ENCODE results near the gene SPDYE6.
"Not testable (repeated sequence)": the region's sequence is repeated elsewhere in the genome, so short reads cannot be mapped to it uniquely, and the experiment has no call there.

Gene SPDYE6

DNA sequence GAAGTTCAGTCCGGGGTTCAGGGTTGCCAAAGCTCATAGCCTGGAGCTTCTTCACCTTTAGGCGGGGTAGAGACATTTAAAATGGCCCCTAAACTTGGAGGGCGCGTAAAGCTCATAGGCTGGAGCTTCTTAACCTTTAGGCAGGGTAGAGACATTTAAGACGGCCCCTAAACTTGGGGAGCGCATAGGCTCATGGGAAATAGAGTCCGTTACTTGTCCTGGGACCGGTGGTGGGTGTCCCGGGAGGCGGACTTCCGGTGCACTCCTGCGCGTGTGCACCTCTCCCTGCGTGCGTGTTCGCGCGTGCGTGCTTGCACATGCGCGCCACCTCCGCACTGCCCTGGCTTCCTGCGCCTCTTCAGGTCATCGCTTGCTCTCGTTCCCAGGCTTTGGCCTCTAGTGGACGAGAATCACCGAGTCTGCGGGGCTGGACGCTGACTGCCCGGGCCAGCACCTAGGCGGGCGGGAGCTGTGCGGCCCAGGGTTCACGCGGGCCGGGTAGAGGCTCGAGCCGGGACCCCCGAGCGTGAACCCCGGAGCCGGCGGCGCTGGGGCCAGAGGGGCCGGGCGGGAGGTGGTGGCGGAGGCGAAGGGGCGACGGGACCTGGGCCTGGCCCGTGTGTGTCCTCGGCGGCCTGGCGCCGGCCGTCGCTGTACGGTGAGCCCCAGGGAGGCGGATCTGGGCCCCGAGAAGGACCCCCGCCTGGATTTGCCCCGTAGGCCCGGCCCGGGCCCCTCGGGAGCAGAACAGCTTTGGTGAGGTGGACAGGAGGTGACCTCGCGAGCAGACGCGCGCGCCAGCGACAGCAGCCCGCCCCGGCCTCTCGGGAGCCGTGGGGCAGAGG lies 7.5 kb upstream of the SPDYE6 start:
- DNase-seq: peak; percentile 96 to 97

DNA sequence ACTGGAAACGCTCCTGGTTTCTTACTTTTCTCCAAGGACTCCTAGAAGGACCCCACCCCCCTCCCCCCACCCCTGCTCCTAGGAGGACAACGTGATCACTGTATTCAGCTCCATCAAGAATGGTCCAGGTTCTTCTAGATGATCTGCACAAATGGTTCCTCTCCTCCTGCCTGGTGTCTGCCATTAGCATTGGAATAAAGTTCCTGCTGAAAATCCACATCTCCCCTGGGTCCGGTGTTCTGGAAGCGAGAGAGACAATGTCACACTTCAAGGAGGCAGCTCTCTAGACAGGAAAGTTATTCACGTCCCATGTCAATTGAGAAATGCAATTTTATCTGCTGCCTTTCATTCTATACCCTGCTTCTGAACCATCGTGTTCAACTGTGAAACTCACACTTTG lies 9.3 kb downstream of the SPDYE6 start:
- DNase-seq: not testable (repeated sequence)

- not testable (repeated sequence) for DNase-seq
These were observed 15.5 kb downstream of the SPDYE6 start for GRCh38 chr7:102340599-102341368.

- DNase-seq: not testable (repeated sequence)
These were observed 18.8 kb downstream of the SPDYE6 start for GRCh38 chr7:102337420-102337819.

DNA sequence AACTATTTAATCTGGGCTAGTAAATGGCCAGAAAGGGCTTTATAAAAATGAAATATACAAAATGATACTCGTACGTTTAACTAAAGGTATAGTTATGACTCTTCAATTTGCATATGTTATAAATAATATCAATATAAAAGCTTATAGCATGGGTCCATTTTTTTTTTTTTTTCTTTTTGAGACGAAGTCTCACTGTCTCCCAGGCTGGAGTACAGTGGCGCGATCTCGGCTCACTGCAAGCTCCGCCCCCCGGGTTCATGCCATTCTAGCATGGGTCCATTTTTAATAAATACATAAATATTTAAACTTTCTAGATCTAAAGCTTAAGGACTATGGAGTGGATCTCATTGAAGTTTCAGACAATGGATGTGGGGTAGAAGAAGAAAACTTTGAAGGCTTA lies 19.2 kb downstream of the SPDYE6 start:
- not testable (repeated sequence) for DNase-seq

GRCh38 chr7:102335574-102335973 lies 20.7 kb downstream of the SPDYE6 start:
- not testable (repeated sequence) for DNase-seq

- DNase-seq: not testable (repeated sequence)
These were observed 25.4 kb downstream of the SPDYE6 start for GRCh38 chr7:102330666-102331460.

- not testable (repeated sequence) for DNase-seq
These were observed 26.9 kb downstream of the SPDYE6 start for GRCh38 chr7:102329366-102329765.

DNA sequence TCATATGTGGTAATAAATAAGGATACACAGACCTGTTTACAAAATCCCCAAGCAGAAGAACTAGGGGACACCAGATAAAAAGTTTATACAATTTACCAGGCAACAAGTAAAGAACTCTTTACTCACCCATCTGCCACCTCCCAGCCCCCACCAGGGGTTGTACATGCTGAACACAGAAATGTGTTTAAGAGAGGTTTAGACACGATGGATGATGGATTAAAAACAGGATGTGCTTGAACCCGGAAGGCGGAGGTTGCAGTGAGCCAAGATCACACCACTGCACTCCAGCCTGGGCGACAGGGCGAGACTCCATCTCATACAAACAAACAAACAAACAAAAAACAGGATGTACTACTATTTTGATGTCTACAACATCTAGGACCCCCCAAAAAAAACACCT lies 27.4 kb downstream of the SPDYE6 start:
- DNase-seq: not testable (repeated sequence)

- not testable (repeated sequence) for DNase-seq
These were observed 29.1 kb downstream of the SPDYE6 start for GRCh38 chr7:102327183-102327582.

- no peak for DNase-seq
These were observed 29.9 kb downstream of the SPDYE6 start for GRCh38 chr7:102326157-102326889.

- not testable (repeated sequence) for DNase-seq
These were observed 31.1 kb downstream of the SPDYE6 start for GRCh38 chr7:102325106-102325505.

DNA sequence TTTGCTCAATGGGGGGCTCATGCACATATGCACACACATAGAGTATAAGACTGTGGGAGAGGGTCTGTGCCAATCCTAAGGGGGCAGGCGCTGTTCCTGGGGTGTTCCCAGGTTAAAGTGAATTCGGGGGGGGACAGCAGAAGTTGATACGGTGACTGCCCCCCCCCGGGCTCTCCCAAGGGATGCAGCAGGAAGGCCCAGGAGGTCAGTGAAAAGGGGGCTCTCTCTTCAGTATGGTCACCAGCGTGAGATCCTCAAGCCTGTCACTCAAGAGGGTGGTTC lies 32.4 kb downstream of the SPDYE6 start:
- DNase-seq: no peak

GRCh38 chr7:102322202-102322715 lies 34.0 kb downstream of the SPDYE6 start:
- no peak for DNase-seq

DNA sequence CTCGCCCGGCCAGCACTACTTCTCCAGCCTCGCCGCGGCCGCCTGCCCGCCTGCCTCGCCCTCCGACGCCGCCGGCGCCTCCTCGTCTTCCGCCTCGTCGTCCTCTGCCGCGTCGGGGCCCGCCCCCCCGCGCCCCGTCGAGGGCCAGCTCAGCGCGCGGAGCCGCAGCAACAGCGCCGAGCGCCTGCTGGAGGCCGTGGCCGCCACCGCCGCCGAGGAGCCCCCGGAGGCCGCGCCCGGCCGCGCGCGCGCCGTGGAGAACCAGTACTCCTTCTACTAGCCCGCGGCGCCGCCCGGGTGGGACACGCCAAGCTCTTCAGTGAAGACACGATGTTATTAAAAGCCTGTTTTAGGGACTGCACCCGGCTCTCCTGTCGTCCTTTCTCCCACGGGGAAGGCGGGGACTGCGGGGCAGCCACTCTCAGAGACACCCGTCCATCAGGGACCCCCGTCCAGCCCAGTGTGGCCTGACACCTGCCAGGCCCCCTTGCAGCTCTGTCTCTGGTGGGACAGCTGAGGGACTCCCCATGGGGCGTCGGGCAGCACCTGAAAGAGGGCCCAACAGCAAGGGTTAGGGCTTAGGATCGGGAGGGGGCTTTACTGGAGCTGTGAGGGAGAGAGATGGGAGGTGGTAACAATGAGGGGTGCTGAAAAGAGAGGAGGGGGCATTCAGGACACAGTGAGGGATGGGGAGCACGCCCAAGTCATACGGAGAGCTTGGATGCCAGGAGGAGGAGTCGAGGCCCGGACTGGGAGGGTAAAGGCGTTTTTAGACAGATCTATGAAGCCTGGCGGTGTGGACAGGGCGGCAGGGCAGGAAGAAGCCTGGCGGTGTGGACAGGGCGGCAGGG lies 34.7 kb downstream of the SPDYE6 start:
- no peak for DNase-seq

GRCh38 chr7:102320601-102321350 lies 35.5 kb downstream of the SPDYE6 start:
- DNase-seq: no peak

GRCh38 chr7:102320181-102320580 lies 36.1 kb downstream of the SPDYE6 start:
- no peak for DNase-seq

GRCh38 chr7:102319671-102320070 lies 36.6 kb downstream of the SPDYE6 start:
- DNase-seq: no peak

DNA sequence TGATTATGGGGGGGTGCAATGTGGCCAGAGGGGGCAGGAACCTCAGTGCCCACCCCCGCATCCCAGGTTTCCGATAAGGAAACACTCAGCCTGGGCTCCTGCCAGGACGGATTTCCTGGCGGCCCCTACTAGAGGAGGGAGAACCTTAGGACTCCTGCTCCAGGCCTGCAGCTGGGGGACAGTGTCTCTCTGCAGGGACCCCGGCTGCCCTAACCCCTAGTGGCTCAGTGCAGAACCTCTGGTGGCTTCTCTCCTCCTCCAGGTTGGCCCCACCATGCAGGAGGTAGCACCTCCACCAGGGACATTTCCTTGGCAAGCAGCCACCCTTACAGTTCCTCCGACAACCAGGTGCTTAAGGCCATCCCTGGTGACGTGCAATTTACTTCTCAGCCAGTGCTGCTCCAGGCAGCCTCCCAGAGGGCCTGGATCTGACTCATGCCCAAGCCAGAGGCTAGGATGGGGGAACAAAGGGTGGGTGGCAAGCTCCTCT lies 37.7 kb downstream of the SPDYE6 start:
- no peak for DNase-seq
